ENCODE data around the gene CDIPT.

GRCh38 chr16:29876594-29877249 lies 13.7 kb upstream of the CDIPT start:
- TF ChIP-seq POLR2A (IDR thresholded peaks at IDR 0.05): no peak
- no peak for TF ChIP-seq CTCF (IDR thresholded peaks at IDR 0.05)
